HepG2 (cell line): ENCODE results near the gene ATG16L2. TPM values are rescaled to one million over a fixed set of nuclear protein-coding genes. Genes with fewer than 3 reads are reported as not detected.

Experiments used
- GRHL1 ChIP-seq: sonication (generic); formaldehyde crosslinking; conservative IDR thresholded peaks from 2 replicates; pipeline ENCODE4 v1.8.0; 2022; ENCODE audit warnings: missing genetic modification reagents
- JUN ChIP-seq: sonication (generic); formaldehyde crosslinking; IDR thresholded peaks from 2 replicates; pipeline ENCODE4 v1.4.0; 2020; ENCODE audit warnings: mild to moderate bottlenecking, missing genetic modification reagents
- MIER2 ChIP-seq: IDR thresholded peaks from 2 replicates; pipeline ENCODE4 v1.6.1; 2016; ENCODE audit warnings: missing biosample characterization, missing genetic modification reagents
- MLXIP ChIP-seq: sonication (generic); formaldehyde crosslinking; IDR thresholded peaks from 2 replicates; pipeline ENCODE4 v1.9.0; 2021; ENCODE audit warnings: missing genetic modification reagents, borderline replicate concordance
- SMAD3 ChIP-seq: sonication (generic); formaldehyde crosslinking; IDR thresholded peaks from 2 replicates; pipeline ENCODE4 v1.4.0; 2020; ENCODE audit warnings: missing genetic modification reagents
- ZNF136 ChIP-seq: sonication (generic); formaldehyde crosslinking; IDR thresholded peaks from 2 replicates; pipeline ENCODE4 v1.8.1; 2022; ENCODE audit warnings: low read depth, mild to moderate bottlenecking, moderate library complexity, missing genetic modification reagents
- ZNF251 ChIP-seq: sonication (generic); formaldehyde crosslinking; IDR thresholded peaks from 2 replicates; pipeline ENCODE4 v1.9.0; 2021; ENCODE audit warnings: mild to moderate bottlenecking, missing genetic modification reagents
- ZNF383 ChIP-seq: sonication (generic); formaldehyde crosslinking; IDR thresholded peaks from 2 replicates; pipeline ENCODE4 v1.4.0; 2020; ENCODE audit warnings: missing genetic modification reagents, mild to moderate bottlenecking, borderline replicate concordance
- ZNF572 ChIP-seq: sonication (generic); formaldehyde crosslinking; IDR thresholded peaks from 2 replicates; pipeline ENCODE4 v1.5.1; 2020; ENCODE audit warnings: mild to moderate bottlenecking, missing genetic modification reagents
- ZNF615 ChIP-seq: sonication (generic); formaldehyde crosslinking; IDR thresholded peaks from 2 replicates; pipeline ENCODE4 v1.5.0; 2020; ENCODE audit warnings: mild to moderate bottlenecking, missing genetic modification reagents, borderline replicate concordance
- ZNF713 ChIP-seq: sonication (generic); formaldehyde crosslinking; IDR thresholded peaks from 2 replicates; pipeline ENCODE4 v1.4.0; 2020; ENCODE audit warnings: mild to moderate bottlenecking, missing genetic modification reagents
- ZNF737 ChIP-seq: sonication (generic); formaldehyde crosslinking; IDR thresholded peaks from 2 replicates; pipeline ENCODE4 v1.5.0; 2020; ENCODE audit warnings: missing genetic modification reagents, mild to moderate bottlenecking, borderline replicate concordance
- ZNF776 ChIP-seq: sonication (generic); formaldehyde crosslinking; IDR thresholded peaks from 2 replicates; pipeline ENCODE4 v1.4.0; 2020; ENCODE audit warnings: mild to moderate bottlenecking, missing genetic modification reagents
- ZSCAN12 ChIP-seq: sonication (generic); formaldehyde crosslinking; IDR thresholded peaks from 2 replicates; pipeline ENCODE4 v1.9.0; 2021; ENCODE audit warnings: mild to moderate bottlenecking, missing genetic modification reagents
- polyA plus RNA-seq, 8 experiments: library from polyadenylated mRNA; depleted of rRNA in 3 of 8; stranded (reverse) in 7 of 8; unstranded in 1 of 8; fragments of >200 nt; fragmentation: Illumina TruSeq in 4 of 8; extraction: Trizol in 4 of 8; gene quantifications; 2 replicates each; pipeline versions ENCODE4 v1.2.1 to v1.2.3, GENCODE V29; 2011 to 2016; ENCODE audit warnings: low read depth in 4 of 8, missing spikeins in 1 of 8, mixed read lengths in 1 of 8; ENCODE audit not compliant: insufficient read depth in 1 of 8
- total RNA-seq, 5 experiments: library from RNA; depleted of rRNA; stranded (reverse); fragments of >200 nt; fragmentation: Illumina TruSeq; extraction: Trizol; gene quantifications; 2 replicates each; pipeline ENCODE4 v1.2.3, GENCODE V29; 2016; ENCODE audit warnings: low read depth in 1 of 5
- TF ChIP-seq, protein P1 (sequence below): sonication (generic); formaldehyde crosslinking; IDR thresholded peaks from 2 replicates; pipeline ENCODE4 v1.4.0; 2020; ENCODE audit warnings: missing genetic modification reagents, borderline replicate concordance
- TF ChIP-seq, protein P2 (sequence below): IDR thresholded peaks from 2 replicates; pipeline ENCODE4 v1.4.0; 2020; ENCODE audit warnings: mild to moderate bottlenecking, missing genetic modification reagents

ATG16L2 gene
- total and polyA plus RNA-seq, 2 of the 13 experiments (the other 11 are each of a cell fraction or from before 2014, with no cell fraction given), result 6.2 to 14.8 TPM

DNA sequence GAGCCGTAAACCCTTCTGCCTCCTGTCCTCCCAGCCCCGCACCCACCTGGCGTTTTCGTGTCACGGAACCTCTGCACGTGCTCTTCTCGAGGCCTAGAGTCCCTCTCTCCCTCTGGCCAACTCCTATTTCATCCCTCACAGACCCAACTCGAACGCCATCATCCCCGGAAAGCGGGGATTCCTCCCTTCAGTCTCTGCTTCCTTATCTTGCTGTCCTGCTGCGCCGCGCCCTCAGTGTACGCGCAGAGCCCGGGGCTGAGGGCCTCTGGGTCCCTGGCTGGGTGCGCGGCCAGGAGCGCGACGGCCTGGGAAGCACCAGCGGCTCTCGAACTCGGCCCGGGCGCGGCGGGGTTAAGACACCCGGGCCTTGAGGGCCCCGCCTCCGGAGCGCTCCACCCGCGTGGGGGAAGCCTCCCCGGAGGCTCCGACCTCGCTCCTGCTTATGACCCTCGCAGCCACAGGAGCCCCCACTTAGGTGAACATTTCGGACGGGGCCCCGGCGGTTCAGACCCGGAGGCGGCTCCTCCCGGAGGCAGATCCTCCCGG lies 398 bp upstream of the ATG16L2 start (continued):
- TF ChIP-seq, protein P1, sequence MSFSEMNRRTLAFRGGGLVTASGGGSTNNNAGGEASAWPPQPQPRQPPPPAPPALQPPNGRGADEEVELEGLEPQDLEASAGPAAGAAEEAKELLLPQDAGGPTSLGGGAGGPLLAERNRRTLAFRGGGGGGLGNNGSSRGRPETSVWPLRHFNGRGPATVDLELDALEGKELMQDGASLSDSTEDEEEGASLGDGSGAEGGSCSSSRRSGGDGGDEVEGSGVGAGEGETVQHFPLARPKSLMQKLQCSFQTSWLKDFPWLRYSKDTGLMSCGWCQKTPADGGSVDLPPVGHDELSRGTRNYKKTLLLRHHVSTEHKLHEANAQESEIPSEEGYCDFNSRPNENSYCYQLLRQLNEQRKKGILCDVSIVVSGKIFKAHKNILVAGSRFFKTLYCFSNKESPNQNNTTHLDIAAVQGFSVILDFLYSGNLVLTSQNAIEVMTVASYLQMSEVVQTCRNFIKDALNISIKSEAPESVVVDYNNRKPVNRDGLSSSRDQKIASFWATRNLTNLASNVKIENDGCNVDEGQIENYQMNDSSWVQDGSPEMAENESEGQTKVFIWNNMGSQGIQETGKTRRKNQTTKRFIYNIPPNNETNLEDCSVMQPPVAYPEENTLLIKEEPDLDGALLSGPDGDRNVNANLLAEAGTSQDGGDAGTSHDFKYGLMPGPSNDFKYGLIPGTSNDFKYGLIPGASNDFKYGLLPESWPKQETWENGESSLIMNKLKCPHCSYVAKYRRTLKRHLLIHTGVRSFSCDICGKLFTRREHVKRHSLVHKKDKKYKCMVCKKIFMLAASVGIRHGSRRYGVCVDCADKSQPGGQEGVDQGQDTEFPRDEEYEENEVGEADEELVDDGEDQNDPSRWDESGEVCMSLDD, result peak; percentile 57; the same call in 1 of the 2 replicates
- TF ChIP-seq ZNF572 (CRISPR knock-in tag) (0 out of 2 replicates have a peak, but pooled peaks have one; percentile 51), ZNF383 (CRISPR knock-in tag) (no peak), ZNF776 (peak; percentile 24; the same call in 1 of the 2 replicates), JUN (CRISPR knock-in tag) (no peak), MIER2 (no peak), ZSCAN12 (CRISPR knock-in tag) (peak; percentile 77; the same call in 1 of the 2 replicates), GRHL1 (CRISPR knock-in tag) (no peak), ZNF136 (CRISPR knock-in tag) (no peak), ZNF737 (no peak), MLXIP (CRISPR knock-in tag) (no peak; the same call in 1 of the 2 replicates), ZNF251 (no peak), ZNF615 (CRISPR knock-in tag) (no peak), SMAD3 (CRISPR knock-in tag) (no peak), ZNF713 (CRISPR knock-in tag) (no peak)
- TF ChIP-seq, protein P2, sequence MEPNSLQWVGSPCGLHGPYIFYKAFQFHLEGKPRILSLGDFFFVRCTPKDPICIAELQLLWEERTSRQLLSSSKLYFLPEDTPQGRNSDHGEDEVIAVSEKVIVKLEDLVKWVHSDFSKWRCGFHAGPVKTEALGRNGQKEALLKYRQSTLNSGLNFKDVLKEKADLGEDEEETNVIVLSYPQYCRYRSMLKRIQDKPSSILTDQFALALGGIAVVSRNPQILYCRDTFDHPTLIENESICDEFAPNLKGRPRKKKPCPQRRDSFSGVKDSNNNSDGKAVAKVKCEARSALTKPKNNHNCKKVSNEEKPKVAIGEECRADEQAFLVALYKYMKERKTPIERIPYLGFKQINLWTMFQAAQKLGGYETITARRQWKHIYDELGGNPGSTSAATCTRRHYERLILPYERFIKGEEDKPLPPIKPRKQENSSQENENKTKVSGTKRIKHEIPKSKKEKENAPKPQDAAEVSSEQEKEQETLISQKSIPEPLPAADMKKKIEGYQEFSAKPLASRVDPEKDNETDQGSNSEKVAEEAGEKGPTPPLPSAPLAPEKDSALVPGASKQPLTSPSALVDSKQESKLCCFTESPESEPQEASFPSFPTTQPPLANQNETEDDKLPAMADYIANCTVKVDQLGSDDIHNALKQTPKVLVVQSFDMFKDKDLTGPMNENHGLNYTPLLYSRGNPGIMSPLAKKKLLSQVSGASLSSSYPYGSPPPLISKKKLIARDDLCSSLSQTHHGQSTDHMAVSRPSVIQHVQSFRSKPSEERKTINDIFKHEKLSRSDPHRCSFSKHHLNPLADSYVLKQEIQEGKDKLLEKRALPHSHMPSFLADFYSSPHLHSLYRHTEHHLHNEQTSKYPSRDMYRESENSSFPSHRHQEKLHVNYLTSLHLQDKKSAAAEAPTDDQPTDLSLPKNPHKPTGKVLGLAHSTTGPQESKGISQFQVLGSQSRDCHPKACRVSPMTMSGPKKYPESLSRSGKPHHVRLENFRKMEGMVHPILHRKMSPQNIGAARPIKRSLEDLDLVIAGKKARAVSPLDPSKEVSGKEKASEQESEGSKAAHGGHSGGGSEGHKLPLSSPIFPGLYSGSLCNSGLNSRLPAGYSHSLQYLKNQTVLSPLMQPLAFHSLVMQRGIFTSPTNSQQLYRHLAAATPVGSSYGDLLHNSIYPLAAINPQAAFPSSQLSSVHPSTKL (CRISPR knock-in tag), result peak; percentile 50; the same call in 1 of the 2 replicates
